ENCODE results near the gene RTRAF. TPM values are rescaled to one million over a fixed set of nuclear protein-coding genes. Genes with fewer than 3 reads are reported as not detected.
A peak's percentile ranks its signal among the peaks of the same experiment; 100 is the strongest.

The RTRAF gene
- total RNA-seq, 1 experiment from 2014 or later: 300 TPM

DNA sequence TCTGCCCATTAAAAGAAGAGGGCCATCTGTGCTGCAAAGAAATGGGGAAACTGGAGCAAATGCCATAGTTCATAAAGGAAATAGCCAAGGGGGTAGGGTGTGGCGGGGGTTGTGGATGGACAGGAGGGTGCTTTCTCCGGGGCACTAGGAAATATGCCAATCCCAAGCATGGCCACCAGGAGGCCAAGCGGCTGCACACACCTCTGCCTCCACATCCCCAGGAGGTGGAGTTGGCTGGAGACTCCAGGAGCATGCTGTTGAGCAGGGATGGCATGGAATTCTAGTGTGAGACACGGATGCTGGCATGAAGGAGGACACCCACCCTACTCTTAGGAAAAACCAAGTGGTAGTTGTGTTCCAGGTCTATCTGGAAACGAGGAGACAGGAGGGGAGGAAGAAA lies 54.3 kb downstream of the RTRAF start:
- ChIA-PET POLR2A (ENCODE audit: unreplicated experiment) (interaction anchor here (0.6 to 0.7 kb wide), 2 partner anchors 67 to 1488 kb away, joined by 4 to 6 read pairs; no protein-coding TSS in a partner anchor), CTCF (interaction anchor here (0.6 kb wide), 1 partner anchor 358 kb away, joined by 3 read pairs; no protein-coding TSS in a partner anchor)
- H3F3A ChIP-seq (ENCODE audit: low read length, unreplicated experiment): no peaks in the 10 kb centered on the region
- H3K9ac ChIP-seq (ENCODE audit: low read length): no peak overlapping the region
- no peaks in the 10 kb centered on the region for H4K20me1 ChIP-seq (ENCODE audit: low read length)
- no peak overlapping the region for H3K27ac ChIP-seq (ENCODE audit: low read length)
- H3K27me3 ChIP-seq (ENCODE audit: low read length): no peaks in the 10 kb centered on the region
- H3K79me2 ChIP-seq (ENCODE audit: low read length): no peaks in the 10 kb centered on the region
- H3K4me2 ChIP-seq (ENCODE audit: low read length): no peak overlapping the region
- H3K36me3 ChIP-seq (ENCODE audit: low read depth, low read length): no peaks in the 10 kb centered on the region
- TF ChIP-seq EZH2phosphoT487 (IDR thresholded peaks at IDR 0.05; ENCODE audit: borderline replicate concordance, low read length) (no peak), EZH2 (IDR thresholded peaks at IDR 0.05; ENCODE audit: low read length, unreplicated experiment) (no peak)
- TF ChIP-seq, protein P1, sequence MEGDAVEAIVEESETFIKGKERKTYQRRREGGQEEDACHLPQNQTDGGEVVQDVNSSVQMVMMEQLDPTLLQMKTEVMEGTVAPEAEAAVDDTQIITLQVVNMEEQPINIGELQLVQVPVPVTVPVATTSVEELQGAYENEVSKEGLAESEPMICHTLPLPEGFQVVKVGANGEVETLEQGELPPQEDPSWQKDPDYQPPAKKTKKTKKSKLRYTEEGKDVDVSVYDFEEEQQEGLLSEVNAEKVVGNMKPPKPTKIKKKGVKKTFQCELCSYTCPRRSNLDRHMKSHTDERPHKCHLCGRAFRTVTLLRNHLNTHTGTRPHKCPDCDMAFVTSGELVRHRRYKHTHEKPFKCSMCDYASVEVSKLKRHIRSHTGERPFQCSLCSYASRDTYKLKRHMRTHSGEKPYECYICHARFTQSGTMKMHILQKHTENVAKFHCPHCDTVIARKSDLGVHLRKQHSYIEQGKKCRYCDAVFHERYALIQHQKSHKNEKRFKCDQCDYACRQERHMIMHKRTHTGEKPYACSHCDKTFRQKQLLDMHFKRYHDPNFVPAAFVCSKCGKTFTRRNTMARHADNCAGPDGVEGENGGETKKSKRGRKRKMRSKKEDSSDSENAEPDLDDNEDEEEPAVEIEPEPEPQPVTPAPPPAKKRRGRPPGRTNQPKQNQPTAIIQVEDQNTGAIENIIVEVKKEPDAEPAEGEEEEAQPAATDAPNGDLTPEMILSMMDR (conservative IDR thresholded peaks at IDR 0.05; ENCODE audit: low read depth, low read length): peak; percentile 76
- H2AFZ ChIP-seq (ENCODE audit: low read length): no peak overlapping the region
- peak; percentile 30; the same call in 1 of the 2 replicates for ATAC-seq
- H3K4me3 ChIP-seq (ENCODE audit: low read length): no peak overlapping the region
- intact Hi-C loops (cut with micrococcal nuclease): loop anchor here (2.0 kb wide), 1 partner anchor 29 kb away; no protein-coding TSS in a partner anchor
- peaks cover 24% of the 10 kb centered on the region for H3K4me1 ChIP-seq (ENCODE audit: insufficient read depth, low read length)
- H3K9me2 ChIP-seq (replicated peaks; ENCODE audit: low read length): no peaks in the 10 kb centered on the region
- no peaks in the 10 kb centered on the region for H3K9me3 ChIP-seq (ENCODE audit: low read length)
- BruUV-seq (replicated peaks): no TSS peak
- peak; percentile 63 for DNase-seq

DNA sequence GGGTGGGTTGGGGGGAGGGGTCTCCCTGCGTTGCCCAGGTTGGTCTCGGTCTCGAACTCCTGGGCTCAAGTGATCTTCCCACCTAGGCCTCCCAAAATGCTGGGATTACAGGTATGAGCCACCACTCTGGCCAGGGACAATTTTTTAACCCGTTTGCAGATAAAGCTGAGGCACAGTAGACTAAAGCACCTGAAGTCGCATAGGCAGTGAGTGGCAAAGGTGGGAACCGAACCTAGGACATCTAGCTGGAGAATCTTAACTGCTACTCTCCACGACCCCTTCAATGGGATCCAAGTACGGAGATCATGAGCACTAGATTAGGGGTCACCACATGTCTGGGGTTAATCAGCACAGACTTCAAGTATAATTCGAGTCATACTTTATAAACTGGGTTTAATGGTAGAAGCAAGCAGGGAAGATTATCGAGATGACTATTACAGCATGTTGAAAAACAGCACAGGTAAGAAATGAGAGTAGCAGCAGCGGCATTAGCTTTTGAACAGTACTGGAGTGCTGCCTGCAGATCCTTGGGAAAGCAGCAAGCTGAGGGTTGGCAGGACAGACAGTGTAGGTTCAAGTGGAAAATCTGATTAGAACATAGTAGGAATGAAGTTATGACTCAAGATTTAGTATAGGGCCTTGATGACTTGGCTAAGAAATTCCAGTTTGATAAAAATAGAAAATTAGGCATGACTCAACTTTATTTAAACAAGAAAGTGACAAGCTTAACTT lies 55.6 kb downstream of the RTRAF start:
- Histone ChIP-seq H3K4me3 (ENCODE audit: low read length) (no peak overlapping the region), H3K9ac (ENCODE audit: low read length) (peak overlapping the region; percentile 45), H3K9me3 (ENCODE audit: low read length) (no peaks in the 10 kb centered on the region), H4K20me1 (ENCODE audit: low read length) (no peaks in the 10 kb centered on the region), H3K9me2 (replicated peaks; ENCODE audit: low read length) (no peaks in the 10 kb centered on the region), H3K36me3 (ENCODE audit: low read depth, low read length) (no peaks in the 10 kb centered on the region), H2AFZ (ENCODE audit: low read length) (peak overlapping the region; percentile 19; the same call in 1 of the 2 replicates), H3F3A (ENCODE audit: low read length, unreplicated experiment) (no peaks in the 10 kb centered on the region), H3K27ac (ENCODE audit: low read length) (peak overlapping the region; percentile 78), H3K79me2 (ENCODE audit: low read length) (no peaks in the 10 kb centered on the region), H3K4me1 (ENCODE audit: insufficient read depth, low read length) (peaks cover 26% of the 10 kb centered on the region), H3K27me3 (ENCODE audit: low read length) (no peaks in the 10 kb centered on the region), H3K4me2 (ENCODE audit: low read length) (peak overlapping the region; percentile 61)
- POLR2A ChIA-PET (ENCODE audit: unreplicated experiment): interaction anchor here (0.5 to 0.6 kb wide), 4 partner anchors 15 to 641 kb away, joined by 3 to 7 read pairs (median 4); no protein-coding TSS in a partner anchor
- intact Hi-C loops (cut with micrococcal nuclease): loop anchor here (1.0 to 5.0 kb wide), 4 partner anchors 28 to 86 kb away; no protein-coding TSS in a partner anchor
- peak; percentile 90 for DNase-seq
- no TSS peak for BruUV-seq (replicated peaks)
- TF ChIP-seq, protein P1 (conservative IDR thresholded peaks at IDR 0.05; ENCODE audit: low read depth, low read length): no peak
- TF ChIP-seq EZH2phosphoT487 (IDR thresholded peaks at IDR 0.05; ENCODE audit: borderline replicate concordance, low read length) (no peak), EZH2 (IDR thresholded peaks at IDR 0.05; ENCODE audit: low read length, unreplicated experiment) (no peak)
- peak; percentile 89 for ATAC-seq
- CTCF ChIA-PET: interaction anchor here (0.6 kb wide), 2 partner anchors 24 to 563 kb away, joined by 3 to 4 read pairs; no protein-coding TSS in a partner anchor
